H1 (cell line): Measurements from ENCODE around the gene ABHD6.

Experiments
- EZH2 ChIP-seq: fragments of 200-600 bp; sonication (generic); IDR thresholded peaks from 2 replicates; pipeline ENCODE4 v1.7.1; 2012; ENCODE audit warnings: low read depth, mild to moderate bottlenecking, moderate library complexity, low read length, inconsistent platforms; ENCODE audit not compliant: severe bottlenecking
- JUN ChIP-seq: IDR thresholded peaks from 2 replicates; pipeline ENCODE4 v1.6.1; 2011; ENCODE audit warnings: low read depth, mild to moderate bottlenecking, improper control_type of control experiment, low read length
- POLR2AphosphoS5 ChIP-seq: IDR thresholded peaks from 2 replicates; pipeline ENCODE4 v1.6.1; 2011; ENCODE audit warnings: low read depth, low read length
- RFX5 ChIP-seq: IDR thresholded peaks from 2 replicates; pipeline ENCODE4 v1.6.1; 2011; ENCODE audit warnings: low read depth, low read length, improper control_type of control experiment, borderline replicate concordance
- SIN3A ChIP-seq, 2 experiments: IDR thresholded peaks in 1 of 2; conservative IDR thresholded peaks in 1 of 2; 2 replicates each; pipeline ENCODE4 v1.6.1; 2011 to 2012; ENCODE audit warnings: low read length in 2 of 2, improper control_type of control experiment in 1 of 2, low read depth in 1 of 2, mild to moderate bottlenecking in 1 of 2
- TCF12 ChIP-seq: IDR thresholded peaks from 2 replicates; pipeline ENCODE4 v1.6.1; 2011; ENCODE audit warnings: low read depth, mild to moderate bottlenecking, low read length
- TF ChIP-seq, protein P1 (sequence below), 3 experiments: IDR thresholded peaks; 1 replicate in 2 of 3; 2 replicates in 1 of 3; pipeline versions ENCODE4 v1.5.1 to v1.6.1; 2011; ENCODE audit warnings: low read length in 3 of 3, mild to moderate bottlenecking in 3 of 3, inconsistent platforms in 2 of 3, low read depth in 1 of 3, moderate library complexity in 1 of 3; ENCODE audit not compliant: insufficient read depth in 1 of 3; ENCODE audit errors: control extremely low read depth in 1 of 3

DNA sequence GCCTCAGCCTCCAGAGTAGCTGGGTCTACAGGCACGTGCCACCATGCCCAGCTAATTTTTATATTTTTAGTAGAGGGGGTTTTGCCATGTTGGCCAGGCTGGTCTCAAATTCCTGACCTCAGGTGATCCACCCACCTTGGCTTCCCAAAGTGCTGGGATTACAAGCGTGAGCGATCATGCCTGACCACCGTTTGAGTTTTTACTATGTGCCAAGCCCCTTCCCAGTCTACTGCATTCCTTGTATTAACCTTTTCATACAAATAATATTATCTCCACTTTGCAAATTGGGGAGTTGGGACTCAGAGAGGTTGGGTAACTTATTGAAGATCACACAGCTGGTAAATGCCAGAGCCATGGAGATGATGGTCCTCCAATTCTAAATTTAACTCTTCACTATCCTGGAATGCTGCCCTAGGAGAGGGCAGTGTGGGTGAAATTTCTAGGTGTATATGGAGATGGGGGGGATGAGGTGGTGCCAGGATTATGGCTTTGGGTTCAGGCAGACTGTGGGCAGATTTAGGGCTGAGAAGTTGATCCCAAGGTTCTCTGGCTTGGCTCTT lies 94.1 kb downstream of the ABHD6 start:
- TF ChIP-seq, protein P1, sequence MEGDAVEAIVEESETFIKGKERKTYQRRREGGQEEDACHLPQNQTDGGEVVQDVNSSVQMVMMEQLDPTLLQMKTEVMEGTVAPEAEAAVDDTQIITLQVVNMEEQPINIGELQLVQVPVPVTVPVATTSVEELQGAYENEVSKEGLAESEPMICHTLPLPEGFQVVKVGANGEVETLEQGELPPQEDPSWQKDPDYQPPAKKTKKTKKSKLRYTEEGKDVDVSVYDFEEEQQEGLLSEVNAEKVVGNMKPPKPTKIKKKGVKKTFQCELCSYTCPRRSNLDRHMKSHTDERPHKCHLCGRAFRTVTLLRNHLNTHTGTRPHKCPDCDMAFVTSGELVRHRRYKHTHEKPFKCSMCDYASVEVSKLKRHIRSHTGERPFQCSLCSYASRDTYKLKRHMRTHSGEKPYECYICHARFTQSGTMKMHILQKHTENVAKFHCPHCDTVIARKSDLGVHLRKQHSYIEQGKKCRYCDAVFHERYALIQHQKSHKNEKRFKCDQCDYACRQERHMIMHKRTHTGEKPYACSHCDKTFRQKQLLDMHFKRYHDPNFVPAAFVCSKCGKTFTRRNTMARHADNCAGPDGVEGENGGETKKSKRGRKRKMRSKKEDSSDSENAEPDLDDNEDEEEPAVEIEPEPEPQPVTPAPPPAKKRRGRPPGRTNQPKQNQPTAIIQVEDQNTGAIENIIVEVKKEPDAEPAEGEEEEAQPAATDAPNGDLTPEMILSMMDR (IDR thresholded peaks at IDR 0.05; ENCODE audit: control extremely low read depth in 1 of 3, insufficient read depth in 1 of 3, low read depth in 1 of 3, low read length in 3 of 3), result no peak
- TF ChIP-seq EZH2 (no peak), SIN3A (conservative IDR thresholded peaks at IDR 0.05 in 1 of 2, IDR thresholded peaks at IDR 0.05 in 1 of 2; ENCODE audit: low read depth in 1 of 2, low read length in 2 of 2) (no peak), POLR2AphosphoS5 (no peak), JUN (no peak), RFX5 (no peak), TCF12 (no peak)
